Lower leg skin (tissue), 4 donors: Measurements from ENCODE around the gene NEGR1. TPM values are rescaled to one million over a fixed set of nuclear protein-coding genes. Genes with fewer than 3 reads are reported as not detected.

Experiments used
- DNase-seq, 2 donors: peaks; one replicate each; pipeline ENCODE4 v3.0.0-alpha.2; 2019; ENCODE audit warnings: low spot score in 2 of 2
- H3K4me3 ChIP-seq: fragments of 200-600 bp; sonication (generic); 2 replicates; pipeline ENCODE4 v1.5.1; 2017; ENCODE audit warnings: mild to moderate bottlenecking, low read depth; ENCODE audit not compliant: poor library complexity, severe bottlenecking
- CTCF ChIP-seq, 3 donors: fragments of 450-650 bp; IDR thresholded peaks; one replicate each; pipeline ENCODE4 v1.5.1; 2016; ENCODE audit warnings: antibody characterized with exemption in 3 of 3, mild to moderate bottlenecking in 3 of 3, moderate library complexity in 2 of 3
- POLR2A ChIP-seq, 2 donors: fragments of 450-650 bp; IDR thresholded peaks; one replicate each; pipeline ENCODE4 v1.6.1; 2016 to 2017; ENCODE audit warnings: antibody characterized with exemption in 2 of 2, mild to moderate bottlenecking in 1 of 2, moderate library complexity in 1 of 2
- WGBS, 2 donors: methylation state at CpG; one replicate each; pipeline ENCODE4 v1.1.5; 2018; 5-methylcytosine and 5-hydroxymethylcytosine counted together
- intact Hi-C: fragments of 100-400 bp; cut with DNase I; formaldehyde crosslinking; loops from one replicate; pipeline ENCODE4 v1.15.0; 2023; ENCODE audit warnings: low total_unique reads
- total RNA-seq, 4 donors: library from RNA; depleted of rRNA; stranded (reverse); fragments of >200 nt; gene quantifications; one replicate each; pipeline ENCODE4 v1.1.0, GENCODE V29; 2016

Gene NEGR1
- total RNA-seq, 4 donors from 2014 or later = 4.1 to 13.6 (median 6.0) TPM

GRCh38 chr1:72064196-72065075, 217.9 kb downstream of the NEGR1 start:
- DNase-seq = no peak
- TF ChIP-seq POLR2A (IDR thresholded peaks at IDR 0.05) = no peak
- no peak for TF ChIP-seq CTCF (IDR thresholded peaks at IDR 0.05)
- WGBS, 2 donors = 58 to 59% methylated on average over 3 of the region's 3 CpGs

GRCh38 chr1:72063364-72064044, 218.8 kb downstream of the NEGR1 start:
- DNase-seq = no peak
- intact Hi-C loops = no loop called here
- 60 to 70% methylated on average over 7 of the region's 7 CpGs for WGBS, 2 donors
- no peak overlapping the region for H3K4me3 ChIP-seq
- TF ChIP-seq POLR2A (IDR thresholded peaks at IDR 0.05) (no peak), CTCF (IDR thresholded peaks at IDR 0.05) (no peak)

More at GRCh38 chr1:72064196-72065075, 217.9 kb downstream of the NEGR1 start:
- intact Hi-C loops = no loop called here
- H3K4me3 ChIP-seq = no peak overlapping the region

GRCh38 chr1:72062584-72062983, 219.8 kb downstream of the NEGR1 start:
- TF ChIP-seq POLR2A (IDR thresholded peaks at IDR 0.05) (no peak), CTCF (IDR thresholded peaks at IDR 0.05) (no peak)
- intact Hi-C loops = no loop called here
- no peak for DNase-seq
- no peak overlapping the region for H3K4me3 ChIP-seq

- 75 to 79% methylated on average over 3 of the region's 3 CpGs for WGBS, 2 donors
- intact Hi-C loops = no loop called here
- no peak for TF ChIP-seq CTCF (IDR thresholded peaks at IDR 0.05)
- TF ChIP-seq POLR2A (IDR thresholded peaks at IDR 0.05) = no peak
Observed at GRCh38 chr1:72060466-72061245, 221.7 kb downstream of the NEGR1 start.

GRCh38 chr1:72056516-72056915, 225.8 kb downstream of the NEGR1 start:
- no peak overlapping the region for H3K4me3 ChIP-seq
- 93 to 95% methylated on average over 2 of the region's 2 CpGs for WGBS, 2 donors
- intact Hi-C loops = no loop called here
- no peak for TF ChIP-seq CTCF (IDR thresholded peaks at IDR 0.05)
- no peak for TF ChIP-seq POLR2A (IDR thresholded peaks at IDR 0.05)
- DNase-seq = no peak

More at GRCh38 chr1:72060466-72061245, 221.7 kb downstream of the NEGR1 start:
- DNase-seq = no peak
- H3K4me3 ChIP-seq = no peak overlapping the region
